Measurements from ENCODE around the gene PPM1F.

DNA sequence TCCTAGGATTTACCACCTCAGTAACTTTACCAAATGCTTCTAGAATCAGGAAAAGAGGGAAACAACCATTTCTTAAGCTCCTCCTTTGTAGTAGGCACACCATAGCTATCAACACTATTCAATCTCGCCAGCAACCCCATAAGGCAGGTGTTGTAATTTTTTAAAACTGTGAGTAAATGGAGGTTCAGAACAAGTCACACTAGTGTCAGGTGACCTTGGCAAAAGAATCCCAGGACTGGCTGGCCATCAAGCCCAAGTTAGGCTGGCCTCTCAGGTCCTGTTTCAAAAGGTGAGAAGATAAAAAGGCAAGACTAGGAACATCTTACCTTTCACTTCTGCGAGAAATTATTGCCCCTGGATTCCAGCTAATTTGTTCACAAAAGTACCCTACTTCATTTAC lies 29.2 kb upstream of the PPM1F start:
- TF ChIP-seq MXI1 (conservative IDR thresholded peaks at IDR 0.05; ENCODE audit: poor library complexity, severe bottlenecking): no peak
- no peak for TF ChIP-seq CTCF (IDR thresholded peaks at IDR 0.05; ENCODE audit: poor library complexity, severe bottlenecking)

All from neural cell (in vitro differentiated cells).